ENCODE data around the gene MKNK2.
"Not testable (repeated sequence)": the region's sequence is repeated elsewhere in the genome, so short reads cannot be mapped to it uniquely, and the experiment has no call there.

The MKNK2 gene

DNA sequence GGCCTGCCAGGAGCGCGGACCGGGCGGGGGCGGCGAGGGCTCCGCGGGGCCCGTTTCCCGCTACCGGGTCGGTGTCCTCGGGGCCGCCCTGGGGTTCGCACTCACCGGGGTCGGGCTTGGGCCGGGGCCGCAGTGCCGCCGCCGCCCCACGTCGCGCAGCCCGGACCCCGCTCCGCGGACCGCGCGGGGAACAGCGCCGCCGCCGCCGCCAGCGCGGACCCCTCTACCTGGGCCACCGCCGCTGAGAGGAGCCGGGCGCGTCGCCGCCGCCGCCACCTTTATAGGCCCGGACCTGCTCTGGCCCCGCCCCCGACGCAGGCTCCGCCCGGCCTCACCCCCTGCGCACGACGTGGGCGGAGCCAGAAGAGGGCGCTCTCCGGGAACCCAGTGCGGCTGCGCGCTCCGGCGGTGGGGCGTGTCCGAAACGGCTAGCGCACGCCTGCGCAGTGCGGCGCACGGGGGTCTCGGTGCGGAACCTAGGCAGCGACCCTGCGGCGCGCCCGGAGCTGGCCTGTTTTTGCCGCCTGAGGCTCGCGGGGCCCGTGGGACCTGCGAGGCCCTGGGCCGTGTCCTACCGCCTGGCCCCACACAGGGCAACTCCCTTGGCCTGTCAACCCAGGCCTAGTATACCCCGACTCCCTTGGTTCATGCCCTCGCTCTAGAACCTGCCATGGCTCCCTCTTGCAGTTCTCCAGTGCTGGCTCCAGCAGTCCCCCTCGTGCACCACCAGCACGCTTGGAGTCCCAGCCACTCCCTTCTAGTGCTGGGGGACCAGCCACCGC, at the start of gene MKNK2:
MKNK2 (minus strand) TSS at position 254 of the 782 bp plus-strand sequence. CDS start 393 bp downstream, outside the sequence.
- peak; percentile 89 to 92 (median 92) for DNase-seq (ENCODE audit: low read depth in 2 of 3, low spot score in 1 of 3)

DNA sequence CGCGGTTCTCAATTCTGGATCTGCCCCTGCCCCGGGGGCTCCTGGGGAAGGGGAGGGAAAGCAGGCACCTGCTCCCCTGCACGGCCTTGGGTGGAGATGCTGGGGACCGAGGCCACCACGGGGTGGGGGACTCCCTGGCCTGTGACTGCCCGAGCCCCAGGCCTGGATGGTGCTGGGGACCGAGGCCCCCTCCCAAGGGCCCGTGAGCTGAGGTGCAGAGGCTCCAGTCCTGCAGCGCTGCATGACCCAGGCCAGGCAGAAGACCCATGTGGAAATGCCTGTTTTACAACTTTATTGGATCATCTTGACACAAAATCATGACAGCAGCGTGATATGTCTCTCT, 49.6 kb upstream of the MKNK2 start:
- no peak for DNase-seq (ENCODE audit: low read depth in 2 of 3, low spot score in 1 of 3)

DNA sequence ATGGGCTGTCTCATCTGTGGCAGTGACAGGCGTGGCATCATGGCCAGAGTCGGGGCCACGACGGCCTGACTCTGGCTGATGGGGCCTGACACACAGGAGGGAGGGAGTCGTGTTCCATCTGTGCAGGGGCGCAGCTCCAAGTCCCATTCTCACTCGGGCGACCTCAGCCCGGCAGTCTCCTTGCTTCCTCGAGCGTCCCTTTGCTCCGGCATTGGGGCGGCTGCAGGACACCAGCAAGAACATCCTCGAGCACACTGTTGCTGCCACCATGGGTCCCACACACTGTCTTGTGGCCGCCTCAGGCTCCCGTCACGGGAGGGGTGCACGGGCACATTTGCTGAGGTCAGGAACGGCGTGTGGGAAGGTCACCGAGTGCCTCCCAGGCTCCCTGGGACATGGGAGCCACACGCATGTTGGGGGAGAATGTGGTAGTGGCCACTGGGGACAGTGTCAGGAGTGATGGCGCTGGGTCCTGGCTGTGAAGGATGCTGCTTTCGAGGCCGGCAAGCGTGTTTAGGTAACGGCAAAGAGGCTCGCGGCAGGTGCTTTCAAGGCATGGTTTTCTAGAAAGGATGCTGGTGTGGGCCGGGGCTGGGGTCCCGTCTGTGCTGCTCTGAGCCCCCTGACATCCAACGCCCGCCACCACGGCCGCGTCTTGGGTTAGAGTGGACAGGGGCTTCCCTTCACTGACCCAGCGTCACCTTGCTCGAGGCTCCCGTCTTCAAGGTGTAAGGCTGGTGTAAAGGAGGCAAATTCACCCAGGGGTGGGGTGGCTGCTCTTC, 49.1 kb upstream of the MKNK2 start:
- no peak for DNase-seq (ENCODE audit: low read depth in 2 of 3, low spot score in 1 of 3)

DNA sequence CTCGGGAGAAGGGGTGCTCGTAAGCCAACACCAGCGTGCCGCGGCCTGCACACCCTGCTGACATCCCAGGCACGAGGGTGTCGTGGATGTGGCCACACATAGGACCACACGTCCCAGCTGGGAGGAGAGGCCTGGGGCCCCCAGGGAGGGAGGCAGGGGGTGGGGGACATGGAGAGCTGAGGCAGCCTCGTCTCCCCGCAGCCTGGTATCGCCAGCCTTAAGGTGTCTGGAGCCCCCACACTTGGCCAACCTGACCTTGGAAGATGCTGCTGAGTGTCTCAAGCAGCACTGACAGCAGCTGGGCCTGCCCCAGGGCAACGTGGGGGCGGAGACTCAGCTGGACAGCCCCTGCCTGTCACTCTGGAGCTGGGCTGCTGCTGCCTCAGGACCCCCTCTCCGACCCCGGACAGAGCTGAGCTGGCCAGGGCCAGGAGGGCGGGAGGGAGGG, 48.0 kb upstream of the MKNK2 start:
- no peak for DNase-seq (ENCODE audit: low read depth in 2 of 3, low spot score in 1 of 3)

DNA sequence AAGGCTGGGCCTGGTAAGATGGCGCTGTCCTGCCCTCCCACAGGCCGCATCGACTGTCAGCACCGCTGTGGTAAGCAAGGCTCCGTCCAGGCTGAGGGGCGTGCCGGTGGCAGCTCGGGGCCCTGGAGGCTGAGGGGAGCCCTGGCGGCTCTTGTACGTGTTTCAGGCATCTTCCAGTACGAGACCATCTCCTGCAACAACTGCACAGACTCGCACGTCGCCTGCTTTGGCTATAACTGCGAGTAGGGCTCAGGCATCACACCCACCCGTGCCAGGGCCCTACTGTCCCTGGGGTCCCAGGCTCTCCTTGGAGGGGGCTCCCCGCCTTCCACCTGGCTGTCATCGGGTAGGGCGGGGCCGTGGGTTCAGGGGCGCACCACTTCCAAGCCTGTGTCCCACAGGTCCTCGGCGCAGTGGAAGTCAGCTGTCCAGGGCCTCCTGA, 46.9 kb upstream of the MKNK2 start:
- DNase-seq (ENCODE audit: low read depth in 2 of 3, low spot score in 1 of 3), result no peak

GRCh38 chr19:2097203-2097885, 46.3 kb upstream of the MKNK2 start:
- no peak for DNase-seq (ENCODE audit: low read depth in 2 of 3, low spot score in 1 of 3)

DNA sequence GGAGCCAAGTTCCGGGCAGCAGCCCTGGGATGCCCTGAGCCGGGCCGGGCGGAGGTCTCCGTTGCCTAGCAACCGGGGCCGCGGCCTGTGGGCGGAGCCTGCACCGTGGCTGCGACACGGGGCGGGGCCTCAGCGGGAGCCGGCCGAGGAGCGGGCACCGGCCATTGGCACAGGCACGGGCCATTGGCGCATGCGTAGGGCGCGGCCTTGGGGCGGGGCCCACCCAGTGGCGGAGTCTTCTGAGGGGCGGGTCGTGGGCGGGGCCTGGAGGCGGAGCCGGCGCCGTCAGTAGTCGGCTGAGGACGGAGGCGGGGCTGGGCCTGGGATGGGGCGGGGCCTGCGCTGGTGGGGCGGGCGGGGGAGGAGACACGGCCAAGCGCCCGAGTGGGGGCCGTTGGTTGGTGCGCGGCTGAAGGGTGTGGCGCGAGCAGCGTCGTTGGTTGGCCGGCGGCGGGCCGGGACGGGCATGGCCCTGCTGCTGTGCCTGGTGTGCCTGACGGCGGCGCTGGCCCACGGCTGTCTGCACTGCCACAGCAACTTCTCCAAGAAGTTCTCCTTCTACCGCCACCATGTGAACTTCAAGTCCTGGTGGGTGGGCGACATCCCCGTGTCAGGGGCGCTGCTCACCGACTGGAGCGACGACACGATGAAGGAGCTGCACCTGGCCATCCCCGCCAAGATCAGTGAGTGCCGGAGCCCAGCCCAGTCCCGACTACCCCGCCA, 45.6 kb upstream of the MKNK2 start, which contains the start of gene IZUMO4:
IZUMO4 (plus strand) TSS at position 436 of the 723 bp plus-strand sequence; CDS start at position 467, 31 bp downstream.
- peak; percentile 100 for DNase-seq (ENCODE audit: low read depth in 2 of 3, low spot score in 1 of 3)

DNA sequence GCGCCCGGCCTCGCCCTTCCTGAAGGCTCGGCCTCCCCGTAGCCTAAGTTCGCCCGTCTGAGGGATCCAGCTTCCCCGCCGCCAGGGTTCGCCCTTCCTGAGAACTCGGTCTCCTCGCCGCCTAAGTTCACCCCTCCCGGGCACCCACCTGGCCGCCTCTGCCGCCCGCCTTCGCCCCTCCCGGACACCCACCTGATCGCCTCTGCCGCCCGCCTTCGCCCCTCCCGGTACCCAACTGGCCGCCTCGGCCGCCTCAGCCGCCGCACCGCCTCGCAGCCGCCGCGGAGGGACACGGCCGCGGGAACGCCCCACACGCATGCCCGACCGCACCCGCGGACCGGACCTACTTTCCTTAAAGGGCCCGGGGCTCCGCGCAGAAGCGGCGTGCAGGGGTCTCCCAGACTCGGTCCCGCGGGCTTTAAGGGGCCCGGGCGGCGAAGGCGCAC, 45.0 kb upstream of the MKNK2 start, which contains the start of gene MOB3A:
MOB3A (minus strand) TSS at position 293 of the 446 bp plus-strand sequence. CDS start 17,766 bp downstream, outside the sequence.
- DNase-seq (ENCODE audit: low read depth in 2 of 3, low spot score in 1 of 3), result peak in 2 of 3 donors; percentile 65 to 81

GRCh38 chr19:2091926-2092525, 41.0 kb upstream of the MKNK2 start:
- not testable (repeated sequence) for DNase-seq (ENCODE audit: low read depth in 2 of 3, low spot score in 1 of 3)

- no peak for DNase-seq (ENCODE audit: low read depth in 2 of 3, low spot score in 1 of 3)
These were observed 38.6 kb upstream of the MKNK2 start for GRCh38 chr19:2089727-2090053.

- no peak for DNase-seq (ENCODE audit: low read depth in 2 of 3, low spot score in 1 of 3)
These were observed 38.1 kb upstream of the MKNK2 start for GRCh38 chr19:2089001-2089711.

DNA sequence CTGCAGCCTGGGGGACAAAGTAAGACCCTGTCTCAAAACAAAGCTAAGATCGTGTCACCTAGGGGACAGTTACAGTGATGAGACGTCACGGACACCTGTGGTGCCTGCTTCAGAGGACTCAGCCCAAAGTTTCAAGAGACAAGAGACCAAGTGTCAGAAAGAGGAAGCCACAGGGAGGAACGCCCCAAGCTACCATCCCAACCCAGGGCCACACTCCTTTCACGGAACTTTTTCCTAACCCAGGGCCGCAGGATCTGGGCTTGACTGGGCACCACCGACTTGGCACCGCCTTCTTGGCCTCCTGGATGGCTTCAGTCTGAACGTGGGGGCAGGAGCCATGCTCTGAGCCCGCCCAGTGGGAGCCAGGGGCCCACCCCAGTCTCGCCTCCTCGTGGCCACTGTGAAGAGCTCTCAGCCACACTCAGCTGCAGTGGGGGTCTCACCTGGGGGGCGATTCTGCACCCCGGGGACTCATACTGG, 36.6 kb upstream of the MKNK2 start:
- DNase-seq (ENCODE audit: low read depth in 2 of 3, low spot score in 1 of 3), result no peak

DNA sequence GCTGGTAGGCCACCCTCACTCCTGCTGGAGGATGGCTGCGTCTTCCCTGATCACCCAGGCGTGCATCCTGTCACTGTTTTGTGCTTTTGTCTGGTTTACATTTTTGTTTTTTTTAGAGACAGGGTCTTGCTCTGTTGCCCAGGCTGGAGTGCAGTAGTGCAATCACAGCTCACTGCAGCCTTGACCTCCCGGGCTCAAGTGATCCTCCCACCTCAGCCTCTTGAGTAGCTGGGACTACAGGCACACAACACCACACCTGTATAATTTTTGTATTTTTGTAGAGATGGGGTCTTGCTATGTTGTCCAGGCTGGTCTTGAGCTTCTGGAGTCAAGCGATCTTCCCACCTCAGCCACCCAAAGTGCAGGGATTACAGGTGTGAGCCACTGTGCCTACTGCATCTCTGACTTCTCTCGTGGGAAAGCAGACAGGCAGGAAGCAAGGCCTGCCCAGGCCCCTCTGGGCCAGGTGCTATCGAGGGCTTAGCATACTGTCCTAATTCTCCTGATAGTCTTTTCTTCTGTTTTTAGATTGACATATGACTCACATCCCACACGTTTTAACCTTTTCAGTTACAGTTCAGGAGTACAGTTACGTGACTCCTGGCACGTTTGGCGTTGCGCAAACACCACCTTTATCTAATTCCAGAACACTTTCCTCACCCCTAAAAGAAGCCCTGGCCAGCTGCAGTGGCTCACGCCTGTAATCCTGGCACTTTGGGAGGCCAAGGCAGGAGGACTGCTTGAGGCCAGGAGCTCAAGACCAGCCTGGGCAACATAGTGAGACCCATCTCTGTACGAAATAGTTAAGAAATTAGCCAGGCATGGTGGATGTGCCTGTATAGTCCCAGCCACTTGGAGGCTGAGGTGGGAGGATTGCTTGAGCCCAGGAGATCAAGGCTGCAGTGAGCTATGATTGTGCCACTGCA, 35.9 kb upstream of the MKNK2 start:
- peak in 1 of 3 donors; percentile 57 for DNase-seq (ENCODE audit: low read depth in 2 of 3, low spot score in 1 of 3)

GRCh38 chr19:2084993-2085720, 34.1 kb upstream of the MKNK2 start:
- peak; percentile 89 to 91 (median 90) for DNase-seq (ENCODE audit: low read depth in 2 of 3, low spot score in 1 of 3)

DNA sequence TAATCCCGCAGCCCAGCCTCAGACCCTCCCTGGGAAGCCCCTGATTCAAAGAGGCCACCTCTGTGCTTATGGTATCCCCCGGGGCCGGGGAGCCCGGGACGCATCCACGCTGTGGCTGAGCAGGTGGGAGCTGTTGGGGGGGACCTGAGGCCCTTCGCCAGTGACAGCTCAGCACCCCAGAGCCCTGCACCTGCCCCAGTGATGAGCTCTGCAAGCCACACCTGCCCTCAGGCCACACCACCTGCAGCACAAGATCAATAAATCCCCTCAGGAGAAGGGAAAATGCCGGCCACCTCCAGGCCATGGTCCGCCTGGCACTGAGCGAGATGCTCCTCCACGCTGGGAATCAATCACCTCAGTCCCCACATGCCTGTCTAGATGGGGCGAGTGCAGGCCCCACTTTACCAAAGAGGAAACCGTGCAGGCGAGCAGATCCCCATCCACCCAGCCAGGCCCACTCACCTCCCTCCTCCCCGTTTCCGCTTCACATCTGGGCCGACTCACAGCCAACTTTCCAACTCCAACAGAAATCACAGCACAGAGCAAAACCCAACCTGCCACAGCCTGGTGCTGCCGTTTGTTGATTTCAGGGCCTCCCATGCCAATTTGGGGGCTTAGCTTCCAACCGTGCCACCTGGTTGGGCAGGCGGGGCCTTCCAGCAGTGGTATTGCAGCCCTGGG, 32.3 kb upstream of the MKNK2 start:
- peak in 1 of 3 donors; percentile 44 for DNase-seq (ENCODE audit: low read depth in 2 of 3, low spot score in 1 of 3)

GRCh38 chr19:2081873-2082810, 31.1 kb upstream of the MKNK2 start:
- DNase-seq (ENCODE audit: low read depth in 2 of 3, low spot score in 1 of 3), result no peak

All from stimulated activated CD4-positive, alpha-beta T cell treated with anti-CD3 and anti-CD28 coated beads, Interleukin-12 subunit alpha, Interleukin-12 subunit beta, amount 100 ng/mL, for 48 hours (primary cell).